ENCODE measurements around the gene FBXO31. TPM values are rescaled to one million over a fixed set of nuclear protein-coding genes. Genes with fewer than 3 reads are reported as not detected.
"Not testable (repeated sequence)": the region's sequence is repeated elsewhere in the genome, so short reads cannot be mapped to it uniquely, and the experiment has no call there.

FBXO31 gene
- total RNA-seq, 1 donor from 2014 or later = 26.3 TPM

DNA sequence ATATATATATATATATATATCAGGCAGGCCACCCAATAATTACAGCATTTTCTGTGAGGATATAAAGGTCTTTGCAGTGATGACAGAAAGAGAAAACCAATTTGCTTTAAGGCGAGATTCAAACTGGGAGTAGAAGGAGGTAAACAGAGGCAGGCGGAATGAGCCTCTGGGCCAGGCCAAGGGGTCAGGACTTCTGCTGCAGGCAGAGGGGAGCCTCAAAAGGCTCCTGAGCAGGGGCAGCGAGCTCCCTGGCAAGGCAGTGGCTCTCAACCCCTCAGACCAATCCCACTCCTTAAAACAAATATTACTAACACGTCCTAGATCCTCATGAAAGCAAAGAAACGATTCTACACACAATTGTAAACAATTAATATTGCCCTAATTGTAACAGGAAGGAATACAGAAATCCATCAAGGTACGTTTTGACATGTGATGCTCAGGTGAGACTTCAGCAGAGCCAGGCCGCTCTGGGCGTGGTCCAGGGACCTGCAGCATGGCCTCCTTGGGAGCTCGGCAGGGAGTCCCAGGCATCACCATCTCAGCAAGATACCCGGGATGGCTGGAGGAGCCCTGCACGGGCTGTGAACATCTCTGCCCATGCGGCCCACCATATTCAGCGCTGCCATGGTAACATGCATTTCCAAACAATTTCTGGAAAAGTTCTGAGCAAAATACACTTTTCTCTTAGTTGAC, 18.4 kb downstream of the FBXO31 start:
- no peak for DNase-seq (ENCODE audit: low read depth)

DNA sequence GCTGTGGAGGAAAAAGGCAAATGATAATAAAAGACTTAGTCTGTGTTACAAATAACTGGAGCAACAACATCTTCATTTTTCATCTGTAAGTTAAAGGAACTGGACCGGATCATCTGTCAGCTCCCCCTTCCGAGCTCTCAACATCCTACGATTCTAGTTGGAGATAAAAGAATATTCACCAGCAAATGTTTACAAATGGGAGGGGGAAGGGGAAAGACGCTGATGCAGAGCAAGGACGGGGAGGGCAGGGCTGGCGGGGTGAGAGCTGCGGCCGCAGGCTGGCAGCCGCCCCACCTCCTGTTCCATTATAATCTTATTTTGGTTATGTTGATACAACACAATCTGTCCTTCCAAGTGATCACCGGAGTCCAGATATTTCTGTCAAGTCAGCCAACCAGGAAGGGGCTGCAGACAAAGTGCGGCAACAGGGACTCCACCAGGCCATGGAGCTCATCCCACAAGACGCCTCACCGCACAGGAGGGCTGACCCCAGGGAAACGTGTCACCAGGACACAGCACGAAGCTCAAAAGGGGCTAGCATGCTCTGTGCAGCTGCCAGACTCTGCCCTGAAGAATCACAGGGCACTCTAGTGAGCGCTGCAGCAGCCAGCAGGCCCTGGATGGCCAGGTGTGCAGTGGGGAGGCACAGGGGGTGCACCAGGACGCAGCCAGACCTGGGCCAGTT, 19.7 kb downstream of the FBXO31 start:
- no peak for DNase-seq (ENCODE audit: low read depth)

DNA sequence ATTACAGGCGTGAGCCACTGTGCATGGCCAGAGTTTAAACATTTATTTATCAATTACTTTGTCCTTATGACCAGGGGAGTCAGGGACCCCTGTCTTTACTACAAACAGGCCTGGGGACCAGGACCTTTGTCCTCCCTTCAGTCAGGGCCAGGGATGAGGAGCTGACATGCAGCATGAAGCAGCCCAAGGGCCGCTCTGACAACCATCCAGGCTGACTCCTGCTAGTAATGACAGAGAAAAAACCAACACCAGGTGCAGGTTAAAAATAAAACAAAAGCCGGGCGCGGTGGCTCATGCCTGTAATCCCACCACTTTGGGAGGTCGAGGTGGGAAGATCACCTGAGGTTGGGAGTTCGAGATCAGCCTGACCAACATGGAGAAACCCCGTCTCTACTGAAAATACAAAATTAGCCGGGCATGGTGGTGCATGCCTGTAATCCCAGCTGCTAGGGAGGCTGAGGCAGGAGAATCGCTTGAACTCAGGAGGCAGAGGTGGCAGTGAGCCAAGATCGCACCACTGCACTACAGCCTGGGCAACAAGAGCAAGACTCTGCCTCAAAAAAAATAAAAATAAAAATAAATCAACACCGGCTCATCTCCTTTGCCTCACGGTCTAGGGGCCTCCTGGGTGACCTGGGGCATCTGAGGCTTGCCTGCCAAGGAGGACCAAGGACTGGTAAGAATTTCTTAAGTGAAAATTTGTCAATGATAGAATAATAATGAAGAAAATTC, 20.6 kb downstream of the FBXO31 start:
- DNase-seq (ENCODE audit: low read depth) = not testable (repeated sequence)

DNA sequence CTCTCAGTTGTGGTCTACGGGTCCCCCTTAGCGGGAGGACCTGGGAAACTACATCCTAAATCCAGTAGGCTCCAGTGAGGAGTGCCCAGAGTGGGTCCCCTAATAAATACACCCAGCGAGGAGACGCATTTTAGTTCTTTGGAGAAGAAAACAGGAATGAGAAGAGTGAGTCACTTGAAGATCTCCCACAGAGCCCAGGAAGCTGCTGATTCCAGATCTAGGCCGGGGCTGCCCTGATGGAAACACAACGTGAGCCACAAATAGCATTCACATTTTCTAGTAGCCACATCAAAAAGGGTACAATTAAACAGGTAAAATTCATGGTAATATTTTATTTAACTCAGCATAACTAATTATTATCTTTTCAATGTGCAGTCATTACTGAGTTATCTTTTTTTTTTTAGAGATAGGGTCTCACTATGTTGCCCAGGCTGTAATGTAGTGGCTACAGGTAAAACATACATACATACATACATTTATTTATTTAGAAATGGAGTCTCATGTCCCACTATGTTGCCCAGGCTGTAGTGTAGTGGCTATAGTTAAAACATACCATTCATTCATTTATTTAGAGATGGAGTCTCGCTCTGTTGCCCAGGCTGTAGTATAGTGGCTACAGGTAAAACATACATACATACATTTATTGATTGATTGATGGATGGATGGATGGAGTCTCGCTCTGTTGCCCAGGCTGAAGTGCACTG, 21.5 kb downstream of the FBXO31 start:
- DNase-seq (ENCODE audit: low read depth) = no peak

DNA sequence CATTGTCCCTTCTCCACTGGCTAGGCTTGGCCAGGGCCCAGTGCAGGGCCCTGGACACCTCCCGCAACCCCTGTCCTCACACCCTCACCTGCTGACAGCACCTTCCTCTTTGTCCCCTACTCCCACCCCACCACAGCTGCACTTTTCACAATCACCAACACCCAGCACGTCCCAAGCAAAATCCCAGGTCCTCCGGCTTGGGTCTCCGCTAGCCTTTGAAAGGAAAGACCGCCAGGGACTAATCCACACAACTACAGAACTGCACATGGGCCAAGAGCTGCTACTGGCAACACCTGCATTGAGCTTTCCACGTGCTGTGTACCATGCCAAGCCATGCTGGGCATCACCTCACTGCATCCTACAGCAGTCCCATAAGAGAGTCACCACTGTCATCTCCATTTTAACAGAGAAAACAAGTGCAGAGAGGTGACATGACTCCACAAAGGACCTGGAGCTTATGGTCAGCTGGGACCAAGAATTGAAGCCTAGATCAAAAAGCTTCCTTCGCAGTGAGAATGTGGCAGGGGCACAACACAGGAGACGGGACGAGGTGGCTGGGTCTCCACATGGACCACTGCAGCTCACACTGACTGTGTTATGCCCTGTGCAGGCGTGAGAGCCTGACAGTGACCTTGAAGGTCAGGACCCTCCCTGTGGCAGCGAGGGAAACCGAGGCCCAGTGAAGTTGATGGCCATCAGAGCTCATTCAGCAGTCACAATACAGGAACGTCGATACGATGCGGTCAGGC, 22.5 kb downstream of the FBXO31 start:
- DNase-seq (ENCODE audit: low read depth) = no peak

DNA sequence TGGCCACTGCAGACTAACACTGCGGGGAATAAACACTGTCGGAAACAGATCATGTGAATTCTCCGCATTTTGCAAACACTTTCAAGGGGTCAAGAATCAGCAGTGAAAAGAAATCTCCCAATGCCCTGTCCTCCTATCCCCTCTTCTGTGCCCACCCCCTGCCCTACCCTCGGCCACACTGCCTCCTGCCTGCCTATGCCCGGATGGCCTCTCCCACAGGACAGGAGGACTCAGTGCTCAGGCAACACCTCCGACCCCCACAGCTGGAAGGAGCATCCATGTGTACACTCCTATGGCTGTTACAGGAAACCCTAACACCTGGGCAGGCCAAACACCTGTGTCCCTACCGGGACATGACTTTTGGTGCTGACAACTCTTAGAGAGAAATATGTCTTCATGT, 24.5 kb downstream of the FBXO31 start:
- DNase-seq (ENCODE audit: low read depth) = no peak

DNA sequence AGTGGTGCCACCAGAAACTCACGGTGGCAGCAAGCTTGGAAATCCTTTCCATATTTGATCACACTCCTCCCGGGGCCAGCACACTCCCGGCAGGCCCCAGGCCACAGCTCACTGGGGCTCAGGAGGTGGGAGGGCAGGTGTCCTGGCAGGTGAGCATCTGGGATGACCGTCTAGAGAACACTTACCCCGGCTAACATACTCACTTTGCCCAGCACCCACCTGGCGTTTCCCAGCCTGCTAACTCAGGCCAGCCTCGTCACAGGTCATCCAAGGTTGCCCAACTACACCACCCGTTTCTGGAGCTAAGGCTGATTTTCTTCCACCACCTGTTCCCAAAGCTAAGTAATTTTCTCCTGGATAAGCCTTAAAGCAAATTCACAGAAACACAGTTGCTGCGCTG, 24.9 kb downstream of the FBXO31 start:
- no peak for DNase-seq (ENCODE audit: low read depth)

DNA sequence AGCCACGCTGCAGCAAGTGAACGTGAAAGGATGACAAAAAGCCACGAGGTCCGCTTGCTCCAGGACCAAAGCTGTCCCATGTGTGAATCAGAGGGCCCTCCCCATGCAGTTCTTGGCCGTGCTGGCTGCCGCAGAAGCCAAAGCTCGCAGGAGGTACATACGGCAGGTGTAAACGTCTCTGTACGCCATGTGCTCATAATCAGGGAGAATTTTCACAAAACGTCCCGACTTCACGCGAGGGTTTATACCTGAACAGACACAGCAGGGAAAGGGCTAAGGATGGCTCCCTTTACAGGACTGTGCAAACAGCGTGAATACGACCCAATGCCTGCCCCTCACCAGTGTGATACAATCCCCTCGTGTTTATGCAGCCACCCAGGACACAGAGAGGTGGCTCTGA, 25.3 kb downstream of the FBXO31 start:
- no peak for DNase-seq (ENCODE audit: low read depth)

DNA sequence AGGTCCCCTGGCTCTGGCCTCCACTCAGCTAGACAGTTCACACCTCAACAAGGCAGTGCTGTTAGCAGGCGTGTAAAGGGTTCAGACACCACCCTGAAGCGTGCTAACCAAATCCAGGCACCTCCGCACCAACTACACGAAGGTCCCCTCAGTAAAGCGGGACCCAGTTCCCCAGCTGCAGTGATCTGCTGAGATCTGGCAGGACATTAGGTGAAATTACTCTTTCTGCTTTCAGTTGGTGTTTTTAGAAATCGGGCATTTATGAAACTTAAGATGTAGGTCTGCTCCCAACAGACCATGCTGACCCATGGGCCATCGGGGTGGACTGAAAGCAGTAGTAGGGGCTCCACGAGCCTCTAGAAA, 27.1 kb downstream of the FBXO31 start:
- no peak for DNase-seq (ENCODE audit: low read depth)

DNA sequence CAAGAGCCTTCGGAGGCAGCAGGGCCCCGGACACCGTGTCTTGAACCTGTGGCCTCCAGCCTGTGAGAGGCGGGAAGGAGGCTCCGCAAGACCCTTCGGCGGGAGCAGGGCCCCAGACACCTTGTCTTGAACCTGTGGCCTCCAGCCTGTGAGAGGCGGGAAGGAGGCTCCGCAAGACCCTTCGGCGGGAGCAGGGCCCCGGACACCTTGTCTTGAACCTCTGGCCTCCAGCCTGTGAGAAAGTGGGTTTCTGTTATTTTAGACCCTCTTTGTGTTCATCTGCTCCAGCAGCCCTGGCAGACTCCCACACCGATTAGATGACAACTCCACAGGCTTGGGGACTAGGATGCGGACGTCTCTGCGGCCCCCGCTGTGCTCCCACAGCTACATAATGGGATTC, 30.0 kb downstream of the FBXO31 start:
- DNase-seq (ENCODE audit: low read depth) = no peak

DNA sequence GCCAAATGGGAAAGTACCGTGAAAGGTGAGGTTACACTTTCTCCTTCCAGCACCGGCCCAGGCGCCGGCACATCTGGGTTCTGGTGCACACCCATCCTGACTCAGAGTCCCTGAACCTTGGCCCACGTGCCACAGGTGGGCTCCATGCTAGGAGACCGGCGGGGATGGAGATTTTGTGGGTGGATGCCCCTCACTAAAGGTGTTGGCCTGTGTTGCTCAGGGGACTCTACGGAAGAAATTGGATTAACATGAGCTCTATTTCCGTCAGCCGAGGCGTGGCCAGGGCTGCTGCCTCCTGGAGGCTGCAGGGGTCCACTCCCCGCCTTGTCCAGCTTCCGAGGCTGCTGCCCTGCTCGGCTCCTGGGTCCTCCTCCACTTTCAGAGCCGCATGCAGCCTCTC, 30.8 kb downstream of the FBXO31 start:
- DNase-seq (ENCODE audit: low read depth) = no peak

DNA sequence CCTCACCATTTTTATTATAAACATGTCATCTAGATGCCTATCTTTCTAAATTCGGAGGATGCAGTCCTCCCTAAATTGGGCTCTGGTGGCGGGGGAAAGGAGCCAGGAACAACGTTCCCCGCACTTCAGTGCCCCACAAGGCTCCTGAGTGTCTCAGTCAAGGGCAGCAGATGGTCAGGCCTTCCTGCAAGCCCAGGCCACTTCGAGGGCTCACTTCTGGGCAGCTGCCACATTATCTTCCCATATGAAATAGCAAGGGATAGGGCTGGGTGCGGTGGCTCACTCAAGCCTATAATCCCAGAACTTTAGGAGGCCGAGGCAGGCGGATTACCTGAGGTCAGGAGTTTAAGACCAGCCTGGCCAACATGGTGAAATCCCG, 32.3 kb downstream of the FBXO31 start:
- no peak for DNase-seq (ENCODE audit: low read depth)

DNA sequence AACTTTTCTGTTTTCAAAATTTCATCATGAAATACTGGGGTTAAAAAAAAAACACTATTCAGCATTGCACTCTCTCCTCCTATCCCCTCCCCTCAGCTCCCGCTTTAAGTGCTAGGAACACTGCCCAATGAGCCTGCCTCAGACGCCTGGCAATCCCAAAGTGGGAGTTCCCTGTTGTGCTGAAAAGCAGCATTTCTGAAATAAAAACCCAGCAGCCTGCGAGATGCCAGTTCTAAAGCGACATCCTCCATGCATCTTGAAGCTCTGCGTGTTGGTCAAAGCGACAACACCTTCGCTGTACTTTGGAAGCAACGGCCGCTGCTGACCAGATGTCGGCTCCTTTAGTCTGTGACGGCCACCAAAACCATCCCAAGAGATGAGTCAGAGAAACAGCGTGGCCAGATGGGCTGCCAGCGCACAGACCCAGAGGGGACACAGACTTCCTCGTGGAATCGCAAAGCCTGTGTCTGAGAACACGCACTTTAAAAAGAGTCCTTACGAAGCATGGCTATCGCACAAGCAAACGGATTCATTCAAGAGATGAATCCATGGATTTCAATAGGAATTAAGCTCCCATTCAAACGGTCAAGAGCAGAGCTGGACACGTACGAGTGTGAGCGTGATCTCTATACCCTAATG, 32.8 kb downstream of the FBXO31 start:
- no peak for DNase-seq (ENCODE audit: low read depth)

DNA sequence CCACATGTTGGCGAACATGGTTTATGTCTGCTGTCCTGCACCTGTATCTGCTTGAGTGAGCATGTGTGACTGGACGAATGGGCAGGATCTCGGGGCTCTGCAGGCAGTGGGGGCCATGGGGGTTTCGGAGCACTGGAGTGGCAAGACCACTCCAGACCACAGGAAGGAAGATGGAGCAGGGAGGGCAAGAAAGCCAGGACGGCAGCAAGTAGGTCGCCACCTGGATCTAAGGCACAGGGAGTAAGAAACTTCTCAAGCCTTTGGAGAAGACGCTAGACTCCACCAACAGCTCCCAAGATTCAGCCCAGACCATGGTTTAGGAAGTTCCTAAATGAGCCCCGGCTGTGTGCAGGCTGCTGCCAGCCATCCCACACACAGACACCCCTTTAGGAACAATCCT, 33.5 kb downstream of the FBXO31 start:
- no peak for DNase-seq (ENCODE audit: low read depth)

DNA sequence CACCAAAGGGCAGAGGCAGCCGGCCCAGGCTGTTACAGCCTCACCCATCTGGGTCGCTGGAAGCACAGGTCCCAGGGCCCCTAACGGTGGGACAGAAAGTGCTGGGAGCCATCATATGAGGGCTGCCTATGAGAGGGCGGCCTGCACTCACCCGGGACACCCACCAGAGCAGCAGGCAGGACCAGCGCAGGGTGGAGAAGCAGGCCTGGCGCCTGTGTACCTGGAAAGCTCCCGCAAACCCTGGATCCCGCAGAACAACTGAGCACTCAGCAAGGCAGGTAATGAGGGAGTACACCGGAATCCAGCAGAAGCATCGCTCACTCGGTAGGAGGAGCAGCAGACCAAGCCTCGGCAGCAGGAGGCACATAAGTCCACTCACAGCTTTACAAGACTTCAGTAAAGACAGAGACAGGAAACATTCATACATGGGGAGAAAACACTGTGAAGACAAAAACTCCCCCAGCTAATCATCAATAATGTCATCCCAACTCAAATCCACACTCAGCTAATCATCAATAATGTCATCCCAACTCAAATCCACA, 34.9 kb downstream of the FBXO31 start:
- DNase-seq (ENCODE audit: low read depth) = no peak

DNA sequence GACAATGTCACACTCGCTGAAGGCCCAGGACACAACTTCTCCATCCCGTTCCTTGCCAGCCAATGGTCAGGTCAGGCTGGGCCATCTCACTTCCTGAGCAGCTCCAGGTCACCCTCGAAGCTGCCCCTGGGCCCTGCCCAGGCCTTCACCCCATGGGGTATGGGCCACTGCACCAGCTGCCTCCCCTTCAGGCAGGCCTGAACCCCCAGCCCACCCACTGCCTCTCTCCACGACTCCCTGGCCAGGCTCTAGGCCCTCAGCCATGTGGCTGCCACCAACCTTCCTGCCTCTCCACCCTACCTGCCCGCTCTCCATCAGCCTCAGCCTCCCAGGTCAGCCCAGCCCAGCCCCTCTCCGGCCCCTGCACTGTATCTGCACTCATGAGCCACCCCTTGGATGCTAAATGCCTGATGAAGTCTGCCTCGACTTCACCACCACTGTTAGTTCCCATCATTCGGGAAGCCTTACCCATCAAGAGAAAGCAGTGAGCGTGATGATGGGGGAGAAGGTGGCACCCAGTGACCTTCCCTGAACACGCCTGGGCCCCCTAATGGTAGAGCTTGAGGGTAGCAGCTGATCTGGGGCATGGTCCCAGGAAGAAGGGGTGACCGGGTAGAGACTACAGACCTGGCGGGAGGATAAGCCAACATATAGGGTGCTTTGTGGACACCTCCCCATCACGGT, 35.5 kb downstream of the FBXO31 start:
- no peak for DNase-seq (ENCODE audit: low read depth)

DNA sequence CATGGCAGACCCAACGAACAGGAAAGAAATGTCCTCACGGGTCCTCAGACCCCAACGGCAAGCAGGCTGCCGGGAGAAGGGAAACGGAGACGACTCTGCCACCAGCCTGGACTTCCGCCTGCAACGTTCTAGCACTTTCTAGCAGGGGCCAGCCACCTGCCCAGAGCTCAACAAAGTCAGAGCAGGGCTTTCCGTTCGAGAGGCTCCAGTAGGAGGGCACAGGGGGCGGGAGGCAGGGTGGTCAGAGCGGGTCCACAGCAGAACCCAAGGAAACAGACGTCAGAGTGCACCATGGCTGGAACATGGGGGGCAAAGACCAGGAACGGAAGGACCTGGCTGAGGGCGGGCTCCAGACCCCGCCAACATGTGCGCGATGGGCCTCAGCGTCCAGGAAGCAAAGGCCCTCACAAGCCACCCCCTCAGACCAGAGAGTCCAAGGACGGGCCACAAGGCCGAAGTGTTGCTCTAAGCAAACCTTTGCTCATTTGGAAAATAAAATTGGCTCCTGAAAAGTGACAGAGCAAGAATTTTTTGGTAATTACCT, 37.0 kb downstream of the FBXO31 start:
- DNase-seq (ENCODE audit: low read depth) = no peak

DNA sequence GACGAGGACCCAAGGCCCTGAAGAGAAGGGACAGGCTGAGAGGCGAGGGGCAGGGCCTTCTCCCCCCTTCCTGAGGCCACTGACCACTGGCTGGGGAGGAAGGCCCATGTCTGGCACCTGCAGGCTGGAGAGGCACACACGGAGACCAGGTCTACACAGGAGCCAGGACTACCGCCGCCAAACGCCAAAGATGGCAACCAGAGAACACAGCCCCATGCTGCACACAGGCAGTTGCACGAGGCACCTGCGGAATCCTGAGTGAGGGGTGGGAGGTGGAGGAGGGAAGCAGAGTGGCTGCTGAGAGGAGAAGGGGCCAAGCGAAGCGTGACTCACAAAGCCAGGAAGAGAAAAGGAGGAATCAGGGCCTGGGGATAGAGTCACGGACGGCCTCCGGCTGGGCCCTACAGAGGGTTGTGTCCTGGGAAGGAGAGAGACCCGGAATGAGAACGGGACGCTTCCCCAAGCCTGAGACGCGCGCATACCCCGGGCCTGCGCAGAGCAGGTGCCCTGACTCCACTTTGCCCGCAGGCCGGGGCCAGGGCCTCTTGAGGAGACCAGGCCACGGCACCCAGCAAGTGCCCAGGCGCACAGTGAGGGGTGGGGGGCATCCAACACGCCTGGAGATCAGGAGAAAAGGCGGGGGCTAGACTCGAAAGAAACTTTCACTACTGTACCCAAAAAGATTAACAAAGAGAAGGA, 37.7 kb downstream of the FBXO31 start:
- DNase-seq (ENCODE audit: low read depth) = no peak

DNA sequence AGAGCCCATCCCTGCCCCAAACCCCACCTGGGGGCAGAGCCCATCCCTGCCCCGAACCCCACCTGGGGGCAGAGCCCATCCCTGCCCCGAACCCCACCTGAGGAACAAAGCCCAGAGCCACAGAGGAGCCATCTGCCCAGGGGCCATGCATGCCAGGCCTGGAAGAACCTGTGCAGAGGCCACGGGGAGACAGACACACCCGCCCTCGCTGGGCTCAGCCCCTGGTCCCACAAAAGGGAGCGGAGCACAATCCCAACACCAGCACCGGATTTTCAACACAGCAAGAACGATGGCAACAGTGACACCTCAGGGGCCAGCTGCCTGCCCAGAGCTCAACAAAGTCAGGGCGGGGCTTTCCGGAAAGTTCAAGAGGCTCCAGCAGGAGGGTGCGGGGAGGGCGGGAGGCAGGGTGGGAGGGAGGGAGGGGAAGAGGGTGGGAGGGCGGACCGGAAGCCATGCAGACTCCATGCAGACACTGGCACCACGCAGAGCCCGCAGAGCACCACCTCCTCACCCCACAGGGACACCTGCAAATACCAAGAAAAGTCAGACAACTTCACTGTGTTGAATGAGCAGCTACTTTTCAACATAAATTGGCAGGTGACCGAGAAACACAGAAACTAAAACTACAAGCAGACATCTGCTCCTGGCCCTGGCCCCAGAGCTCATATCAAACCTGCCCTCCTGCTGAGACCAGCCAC, 38.5 kb downstream of the FBXO31 start:
- no peak for DNase-seq (ENCODE audit: low read depth)
